ENCODE results near the gene OR2T11. TPM values are rescaled to one million over a fixed set of nuclear protein-coding genes. Genes with fewer than 3 reads are reported as not detected.

OR2T11 gene
- total RNA-seq, 2 donors from 2014 or later, result not detected

DNA sequence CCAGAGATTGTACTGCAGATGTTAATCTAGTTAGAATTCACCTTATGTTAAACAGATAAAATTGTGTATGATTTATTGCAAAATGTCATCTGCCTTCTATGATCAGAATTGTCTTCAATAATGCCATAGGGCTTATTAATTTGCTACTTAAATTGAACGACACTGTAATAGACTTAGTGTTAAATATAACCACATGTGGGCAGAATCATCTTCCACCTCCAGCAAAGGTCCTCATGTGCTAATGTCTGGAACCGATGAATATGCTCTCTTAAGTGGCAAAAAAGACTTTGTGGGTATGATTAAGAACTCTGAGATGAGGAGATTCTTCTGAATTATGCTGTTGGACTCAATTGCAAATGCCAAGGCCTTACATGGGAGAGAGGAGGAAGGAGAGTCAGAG lies 4.3 kb downstream of the OR2T11 start:
- no peak for ATAC-seq (replicated peaks)
- no peak overlapping the region for H3K27ac Mint-ChIP-seq
- no peaks in the 10 kb centered on the region for H3K27me3 Mint-ChIP-seq
- no peaks in the 10 kb centered on the region for H3K9me3 Mint-ChIP-seq
- no peaks in the 10 kb centered on the region for H3K4me1 Mint-ChIP-seq
- no peaks in the 10 kb centered on the region for H3K36me3 Mint-ChIP-seq (ENCODE audit: low read depth)
- no peak overlapping the region for H3K4me3 Mint-ChIP-seq

DNA sequence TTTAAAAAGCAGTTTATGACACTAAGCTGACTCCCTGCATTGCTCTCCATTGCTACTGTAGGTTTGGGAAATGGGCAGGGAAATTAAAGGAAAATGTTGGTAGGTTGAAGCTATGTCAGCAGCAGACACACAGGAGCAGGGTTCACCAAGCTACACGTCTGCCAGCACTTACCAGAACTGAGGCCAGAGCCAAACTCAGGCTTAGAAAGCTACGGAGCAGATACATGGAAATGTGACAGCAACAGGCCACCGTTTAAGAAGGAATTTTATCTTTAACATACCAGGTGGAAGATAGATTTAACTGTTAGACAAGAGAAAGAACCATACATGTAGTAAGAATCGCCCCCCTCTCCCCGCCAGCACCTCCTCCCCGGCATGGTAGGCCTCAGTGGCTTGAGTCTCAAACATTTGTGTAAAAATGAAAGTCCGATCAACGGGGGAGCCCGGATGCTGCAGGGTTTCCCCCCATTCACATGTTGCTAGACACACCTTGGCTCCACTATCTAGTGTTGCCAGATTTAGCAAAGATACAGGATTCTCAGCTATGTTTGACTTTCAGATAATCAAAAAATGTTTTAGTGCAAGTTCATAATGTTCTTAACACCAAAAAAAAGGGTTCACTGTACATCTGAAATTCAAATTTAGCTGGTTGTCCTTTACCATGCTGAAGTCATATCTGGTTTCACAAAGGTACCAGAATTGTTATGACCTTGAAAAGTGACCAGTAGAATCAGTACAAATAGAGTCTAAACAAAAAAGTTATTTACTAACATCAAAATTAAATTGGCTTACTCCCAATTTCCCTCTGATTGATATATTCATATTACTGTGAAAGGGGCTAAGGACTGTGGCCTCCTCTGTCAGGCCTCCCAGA lies 6.7 kb downstream of the OR2T11 start:
- H3K27ac Mint-ChIP-seq, result no peak overlapping the region
- H3K27me3 Mint-ChIP-seq, result no peaks in the 10 kb centered on the region
- ATAC-seq (replicated peaks), result no peak
- H3K4me1 Mint-ChIP-seq, result no peaks in the 10 kb centered on the region
- no peak overlapping the region for H3K4me3 Mint-ChIP-seq
- no peaks in the 10 kb centered on the region for H3K36me3 Mint-ChIP-seq (ENCODE audit: low read depth)
- no peaks in the 10 kb centered on the region for H3K9me3 Mint-ChIP-seq

DNA sequence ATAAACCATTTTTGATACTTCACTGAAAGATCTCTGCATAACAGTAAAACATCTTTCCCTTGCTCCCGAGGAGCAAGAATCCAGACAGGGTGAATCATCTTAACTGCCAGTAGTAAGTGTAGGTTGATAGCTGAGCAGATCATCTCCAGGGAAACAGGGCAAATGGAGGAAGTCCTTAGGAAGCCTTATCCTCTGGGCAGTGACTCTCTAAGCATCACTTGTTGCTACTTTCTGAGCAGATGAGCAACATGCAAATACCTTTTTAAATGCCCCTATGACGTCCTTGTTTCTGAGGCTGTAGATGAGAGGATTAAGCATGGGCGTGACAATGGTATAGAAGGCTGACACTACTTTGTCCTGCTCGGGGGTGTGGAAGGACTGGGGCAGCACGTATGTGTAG lies 8.9 kb downstream of the OR2T11 start:
- H3K36me3 Mint-ChIP-seq (ENCODE audit: low read depth), result no peaks in the 10 kb centered on the region
- H3K27ac Mint-ChIP-seq, result no peak overlapping the region

DNA sequence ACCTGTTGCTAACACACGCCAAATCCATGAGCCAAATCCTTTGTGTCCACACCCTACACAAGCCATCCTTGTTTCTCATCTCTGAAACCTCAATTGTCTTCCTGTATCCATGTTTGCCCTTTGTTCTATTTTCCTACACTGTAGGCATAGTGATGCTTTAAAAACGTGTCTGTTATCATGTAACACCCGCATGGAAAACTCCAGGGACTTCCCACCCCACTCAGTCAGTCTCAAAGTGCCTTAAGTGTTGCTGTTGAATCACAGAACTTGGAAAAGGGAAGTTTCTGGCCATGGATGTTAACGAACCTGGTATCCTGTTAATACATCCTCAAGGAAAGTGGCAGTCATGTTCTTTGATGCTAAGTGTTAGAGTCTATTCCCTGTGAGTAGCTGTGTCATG lies 9.7 kb downstream of the OR2T11 start:
- Mint-ChIP-seq H3K4me3 (no peak overlapping the region), H3K27me3 (no peaks in the 10 kb centered on the region), H3K4me1 (no peaks in the 10 kb centered on the region), H3K9me3 (no peaks in the 10 kb centered on the region), H3K27ac (no peak overlapping the region), H3K36me3 (ENCODE audit: low read depth) (no peaks in the 10 kb centered on the region)
- ATAC-seq (replicated peaks), result no peak

More for the DNA sequence above, 8.9 kb downstream of the OR2T11 start:
- H3K4me3 Mint-ChIP-seq, result no peak overlapping the region
- no peak for ATAC-seq (replicated peaks)
- H3K9me3 Mint-ChIP-seq, result no peaks in the 10 kb centered on the region
- no peaks in the 10 kb centered on the region for H3K4me1 Mint-ChIP-seq
- H3K27me3 Mint-ChIP-seq, result no peaks in the 10 kb centered on the region

DNA sequence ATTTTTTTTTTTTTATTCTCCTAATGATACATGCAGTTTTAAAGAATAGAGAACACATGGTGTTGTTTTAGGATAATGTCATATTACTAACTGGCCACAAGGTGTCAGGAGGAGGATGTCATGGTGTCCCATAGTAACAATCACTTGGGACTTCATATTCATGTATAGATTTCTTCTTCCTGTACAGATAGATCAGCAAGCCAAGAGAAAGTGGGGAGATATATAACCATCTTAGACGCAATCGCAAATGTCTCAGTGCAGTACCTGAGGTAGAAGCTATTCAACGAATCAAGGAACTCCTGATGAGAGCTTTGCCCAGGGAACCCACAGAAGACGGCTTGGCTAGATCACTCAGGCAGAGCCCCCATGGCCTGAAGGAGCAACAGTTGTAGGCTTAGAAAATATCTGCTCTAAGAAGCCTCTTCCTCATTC lies 12.3 kb downstream of the OR2T11 start:
- Mint-ChIP-seq H3K4me1 (no peaks in the 10 kb centered on the region), H3K27ac (no peak overlapping the region), H3K36me3 (ENCODE audit: low read depth) (no peaks in the 10 kb centered on the region), H3K27me3 (no peaks in the 10 kb centered on the region), H3K4me3 (no peak overlapping the region), H3K9me3 (no peaks in the 10 kb centered on the region)
- ATAC-seq (replicated peaks), result peak; percentile 70

DNA sequence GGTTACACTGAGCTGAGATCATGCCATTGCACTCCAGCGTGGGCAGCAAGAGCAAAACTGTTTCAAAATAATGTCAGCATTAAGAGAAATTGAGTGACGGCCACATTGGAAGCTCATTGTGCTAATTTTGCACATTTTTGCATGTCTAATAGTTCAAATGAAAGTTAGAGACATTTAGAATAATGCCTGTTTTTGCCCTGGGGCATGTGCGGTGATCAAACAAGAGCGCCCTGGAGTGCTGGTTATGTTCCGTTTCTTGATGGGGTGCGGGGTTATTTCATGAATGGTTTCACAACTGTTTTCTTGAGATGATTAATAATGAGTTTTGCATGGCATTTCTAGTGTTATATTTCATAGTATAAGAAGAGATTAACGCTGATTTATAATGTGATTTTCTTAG lies 13.1 kb downstream of the OR2T11 start:
- Mint-ChIP-seq H3K4me1 (no peaks in the 10 kb centered on the region), H3K9me3 (no peaks in the 10 kb centered on the region), H3K27me3 (no peaks in the 10 kb centered on the region), H3K27ac (no peak overlapping the region), H3K36me3 (ENCODE audit: low read depth) (no peaks in the 10 kb centered on the region), H3K4me3 (no peak overlapping the region)
- no peak for ATAC-seq (replicated peaks)

DNA sequence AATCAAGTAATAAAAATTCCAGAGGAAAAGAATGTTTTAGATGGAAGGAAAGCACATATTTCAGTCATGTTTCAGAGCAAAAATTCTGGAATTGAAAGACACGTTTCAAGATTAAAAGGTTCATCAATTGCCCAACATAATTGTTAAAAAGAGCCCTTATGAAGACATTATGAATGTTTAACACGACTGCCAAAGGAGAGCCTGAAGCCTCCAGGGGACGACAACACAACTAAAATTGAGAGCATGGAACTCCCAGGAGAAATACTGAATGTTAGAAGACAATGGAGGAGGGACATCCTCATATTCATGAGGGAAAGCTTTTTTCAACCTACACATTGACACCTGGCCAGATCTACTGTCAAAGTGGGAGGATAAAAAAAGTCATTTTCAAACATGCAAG lies 16.0 kb downstream of the OR2T11 start:
- H3K36me3 Mint-ChIP-seq (ENCODE audit: low read depth), result no peaks in the 10 kb centered on the region

DNA sequence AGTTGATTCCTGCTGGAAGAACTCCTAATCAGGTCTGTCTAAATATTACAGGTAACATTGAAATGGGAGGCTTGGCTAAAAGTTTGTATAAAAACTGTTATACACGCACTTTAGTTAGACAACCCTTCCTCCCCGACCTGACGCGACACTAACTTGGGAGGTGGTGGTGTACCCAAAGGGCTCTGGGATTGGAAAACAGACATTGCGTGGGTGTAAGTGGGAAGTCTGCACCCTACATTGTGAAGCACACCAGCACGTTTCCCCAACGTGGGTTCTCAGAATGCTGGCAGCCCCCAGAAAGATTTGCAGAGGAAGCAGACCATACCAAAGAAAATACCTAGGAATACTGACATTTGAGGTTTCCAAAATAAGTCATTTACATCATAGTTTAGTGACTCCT lies 16.8 kb downstream of the OR2T11 start:
- Mint-ChIP-seq H3K4me3 (no peak overlapping the region), H3K4me1 (no peaks in the 10 kb centered on the region), H3K27ac (no peak overlapping the region), H3K9me3 (no peaks in the 10 kb centered on the region), H3K27me3 (no peaks in the 10 kb centered on the region), H3K36me3 (ENCODE audit: low read depth) (no peaks in the 10 kb centered on the region)
- ATAC-seq (replicated peaks), result no peak

More for the DNA sequence above, 16.0 kb downstream of the OR2T11 start:
- Mint-ChIP-seq H3K27me3 (no peaks in the 10 kb centered on the region), H3K4me3 (no peak overlapping the region), H3K27ac (no peak overlapping the region), H3K4me1 (no peaks in the 10 kb centered on the region), H3K9me3 (no peaks in the 10 kb centered on the region)
- ATAC-seq (replicated peaks), result no peak

DNA sequence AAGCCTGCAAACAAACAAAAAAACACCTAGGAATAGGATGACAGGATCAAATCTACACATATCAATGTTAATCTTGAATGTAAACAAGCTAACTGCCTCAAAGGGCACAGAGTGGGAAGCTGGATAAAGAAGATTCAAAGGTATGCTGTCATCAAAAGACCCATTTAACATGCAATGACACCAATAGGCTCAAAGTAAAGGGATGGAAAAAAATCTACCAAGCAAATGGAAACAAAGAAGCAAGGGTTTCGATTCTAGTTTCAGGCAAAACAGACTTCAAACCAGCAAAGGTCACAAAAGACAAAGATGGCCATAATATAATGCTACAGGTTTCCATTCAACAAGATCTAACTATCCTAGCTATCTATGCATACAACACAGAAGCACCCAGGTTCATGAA lies 21.1 kb downstream of the OR2T11 start:
- Mint-ChIP-seq H3K27ac (peak overlapping the region; percentile 36), H3K27me3 (no peaks in the 10 kb centered on the region), H3K4me3 (peak overlapping the region; percentile 3), H3K36me3 (ENCODE audit: low read depth) (no peaks in the 10 kb centered on the region), H3K4me1 (no peaks in the 10 kb centered on the region), H3K9me3 (no peaks in the 10 kb centered on the region)
- ATAC-seq (replicated peaks), result peak; percentile 86

DNA sequence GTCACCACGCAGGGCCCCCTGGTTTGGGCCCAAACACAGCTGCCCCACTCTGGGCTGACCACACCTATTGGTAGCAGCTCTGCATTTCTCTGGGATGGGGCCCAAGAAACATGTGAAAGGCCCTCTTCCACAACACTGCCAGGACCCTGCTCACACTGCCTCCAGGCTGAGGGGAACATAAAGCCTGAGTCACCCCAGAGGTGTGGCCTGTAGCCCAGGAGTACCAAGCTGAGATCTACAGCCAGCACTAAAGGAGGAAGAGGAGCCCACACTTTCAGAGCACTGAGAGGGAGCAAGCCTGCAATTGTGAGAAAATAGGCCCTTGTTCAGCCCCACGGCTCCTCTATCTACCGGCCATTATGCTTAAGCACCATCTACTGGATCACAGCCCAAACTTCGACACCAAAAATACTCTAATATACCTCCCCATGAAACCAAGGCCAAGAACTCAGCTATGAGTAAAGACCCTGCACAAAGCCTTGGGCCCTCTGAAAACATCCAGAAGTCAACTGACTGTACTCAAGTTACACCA lies 22.9 kb downstream of the OR2T11 start:
- H3K4me1 Mint-ChIP-seq, result no peaks in the 10 kb centered on the region
- peak overlapping the region; percentile 14 for H3K27ac Mint-ChIP-seq
- H3K4me3 Mint-ChIP-seq, result no peak overlapping the region
- H3K27me3 Mint-ChIP-seq, result no peaks in the 10 kb centered on the region
- no peaks in the 10 kb centered on the region for H3K9me3 Mint-ChIP-seq
- ATAC-seq (replicated peaks), result peak; percentile 42
- no peaks in the 10 kb centered on the region for H3K36me3 Mint-ChIP-seq (ENCODE audit: low read depth)

DNA sequence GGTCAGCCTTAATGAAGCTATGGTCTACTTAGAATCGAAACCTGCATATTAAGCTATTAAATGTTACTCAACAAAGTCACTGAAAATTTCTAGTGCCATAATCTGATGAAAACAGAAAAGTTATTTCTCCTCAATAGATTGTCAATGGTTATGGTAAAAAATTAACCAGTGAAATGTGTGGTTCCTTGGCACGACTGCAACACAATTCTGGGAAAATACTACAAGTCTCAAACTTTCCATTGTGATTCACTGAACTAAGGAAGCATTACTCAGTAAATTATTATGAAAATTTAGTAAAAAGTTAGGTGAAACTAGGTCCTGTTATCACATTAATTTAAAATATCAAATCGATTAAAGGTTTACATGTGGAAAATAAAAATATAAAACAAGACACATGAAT lies 24.6 kb downstream of the OR2T11 start:
- Mint-ChIP-seq H3K4me3 (no peak overlapping the region), H3K9me3 (no peaks in the 10 kb centered on the region), H3K27ac (no peak overlapping the region), H3K4me1 (no peaks in the 10 kb centered on the region), H3K27me3 (no peaks in the 10 kb centered on the region), H3K36me3 (ENCODE audit: low read depth) (no peaks in the 10 kb centered on the region)
- ATAC-seq (replicated peaks), result no peak

DNA sequence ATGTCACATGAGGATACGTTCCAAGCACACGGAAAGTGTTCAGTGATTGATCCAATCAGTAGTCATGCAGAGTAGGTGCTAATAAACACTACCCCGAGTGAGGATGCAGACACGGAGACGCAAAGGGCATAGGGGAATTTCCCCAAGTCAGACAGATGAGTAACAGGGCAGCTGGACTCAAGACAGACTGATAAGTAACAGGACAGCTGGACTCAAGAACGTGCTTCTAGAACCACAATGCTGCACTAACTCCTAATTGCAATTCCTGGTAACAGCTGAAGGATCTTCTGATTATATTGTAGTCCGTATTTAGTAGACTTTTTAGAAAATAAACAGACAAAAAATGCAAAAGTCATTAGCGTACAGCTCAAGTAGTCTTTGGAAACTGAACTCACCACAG lies 35.5 kb downstream of the OR2T11 start:
- Mint-ChIP-seq H3K27me3 (no peaks in the 10 kb centered on the region), H3K9me3 (no peaks in the 10 kb centered on the region), H3K27ac (no peak overlapping the region), H3K4me1 (no peaks in the 10 kb centered on the region), H3K36me3 (ENCODE audit: low read depth) (no peaks in the 10 kb centered on the region), H3K4me3 (no peak overlapping the region)
- no peak for ATAC-seq (replicated peaks)

DNA sequence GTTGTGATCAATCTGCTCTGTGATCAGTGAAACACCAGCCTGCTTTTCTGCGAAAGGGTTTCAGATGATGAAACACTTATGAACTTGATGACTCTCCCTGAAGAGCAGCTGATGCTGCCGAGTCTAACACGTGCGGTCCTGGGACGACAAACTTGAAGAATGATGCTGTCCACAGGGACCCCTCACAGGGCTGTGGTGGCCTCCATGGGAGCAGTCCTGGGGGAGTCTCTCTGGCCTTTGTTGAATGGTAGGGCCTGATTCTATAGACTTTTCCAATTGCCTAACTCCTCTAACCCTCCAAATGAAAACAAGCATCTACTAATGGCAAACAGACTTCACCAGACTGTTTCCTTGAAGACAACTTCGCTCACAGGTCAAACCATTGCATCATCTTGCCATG lies 37.3 kb downstream of the OR2T11 start, which contains the start of gene OR2T10:
Gene OR2T10 (minus strand): TSS at position 112 of the 400 bp plus-strand sequence. CDS start 3,932 bp downstream, outside the sequence.
- Mint-ChIP-seq H3K4me1 (no peaks in the 10 kb centered on the region), H3K4me3 (no peak within 1 kb of the TSS), H3K27ac (no peak within 1 kb of the TSS), H3K9me3 (no peaks in the 10 kb centered on the region), H3K27me3 (no peaks in the 10 kb centered on the region), H3K36me3 (ENCODE audit: low read depth) (no peaks in the 10 kb centered on the region)
- no peak for ATAC-seq (replicated peaks)

DNA sequence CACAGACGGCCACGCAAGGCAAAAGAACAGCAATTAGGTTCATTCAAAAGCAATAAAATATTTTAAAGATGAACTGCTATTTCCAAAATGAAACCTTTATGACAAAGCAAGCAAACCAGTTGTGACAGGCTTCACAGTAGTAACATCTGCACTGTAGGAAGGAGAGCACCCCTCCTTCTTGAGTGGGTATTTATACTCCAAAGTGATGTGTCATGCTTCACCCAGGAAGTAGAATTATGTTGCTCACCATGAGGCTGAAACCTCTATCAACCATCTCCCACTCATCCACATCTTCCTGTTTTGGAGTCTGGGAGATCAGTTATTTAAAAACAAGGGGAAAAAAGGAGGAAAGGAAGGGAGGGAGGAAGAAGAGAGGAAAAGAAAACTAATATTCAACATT lies 38.3 kb downstream of the OR2T11 start:
- Mint-ChIP-seq H3K27me3 (no peaks in the 10 kb centered on the region), H3K9me3 (no peaks in the 10 kb centered on the region), H3K4me1 (no peaks in the 10 kb centered on the region), H3K4me3 (no peak overlapping the region), H3K27ac (no peak overlapping the region), H3K36me3 (ENCODE audit: low read depth) (no peaks in the 10 kb centered on the region)
- peak; percentile 76 for ATAC-seq (replicated peaks)

DNA sequence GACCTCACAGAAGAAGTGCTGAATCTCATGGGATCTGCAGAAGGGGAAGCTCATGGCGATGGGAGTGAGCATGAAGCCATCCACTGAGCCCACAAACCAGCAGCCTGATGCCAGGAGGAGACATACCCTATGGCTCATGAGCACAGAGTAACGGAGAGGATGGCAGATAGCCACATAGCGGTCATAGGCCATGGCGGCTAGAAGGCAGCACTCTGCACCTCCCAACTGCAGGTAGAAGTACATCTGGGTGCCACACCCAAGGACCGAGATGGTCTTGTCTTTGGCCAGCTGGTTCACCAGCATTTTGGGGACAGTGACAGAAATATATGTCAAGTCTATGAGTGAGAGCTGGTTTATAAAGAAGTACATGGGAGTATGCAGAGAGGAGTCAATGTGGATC lies 41.7 kb downstream of the OR2T11 start:
- Mint-ChIP-seq H3K9me3 (no peaks in the 10 kb centered on the region), H3K27ac (no peak overlapping the region), H3K36me3 (ENCODE audit: low read depth) (no peaks in the 10 kb centered on the region), H3K4me1 (no peaks in the 10 kb centered on the region), H3K27me3 (no peaks in the 10 kb centered on the region), H3K4me3 (no peak overlapping the region)
- ATAC-seq (replicated peaks), result no peak

Measured in activated T-helper 17 cell treated with anti-CD3 and anti-CD28 coated beads, Interleukin-2, amount 50 U/mL, for 72 hours (primary cell).